Nucleus accumbens (tissue), 56 donors: Measurements from ENCODE around the gene RAP1B.

Experiments
- DNase-seq, 56 donors: peaks; one replicate each; lab custom pipeline; 2025; lab: John Stamatoyannopoulos, UW

The RAP1B gene

GRCh38 chr12:68610370-68611093 is at the start of gene RAP1B:
Gene RAP1B (plus strand): TSS chr12:68610899. CDS start chr12:68648725, 37,826 bp downstream.
- DNase-seq, result peak; percentile 30 to 93 (median 86)

- DNase-seq, result no peak
Observed at GRCh38 chr12:68561830-68562229, 48.9 kb upstream of the RAP1B start.

GRCh38 chr12:68564166-68564565 is 46.5 kb upstream of the RAP1B start:
- DNase-seq, result no peak

DNA sequence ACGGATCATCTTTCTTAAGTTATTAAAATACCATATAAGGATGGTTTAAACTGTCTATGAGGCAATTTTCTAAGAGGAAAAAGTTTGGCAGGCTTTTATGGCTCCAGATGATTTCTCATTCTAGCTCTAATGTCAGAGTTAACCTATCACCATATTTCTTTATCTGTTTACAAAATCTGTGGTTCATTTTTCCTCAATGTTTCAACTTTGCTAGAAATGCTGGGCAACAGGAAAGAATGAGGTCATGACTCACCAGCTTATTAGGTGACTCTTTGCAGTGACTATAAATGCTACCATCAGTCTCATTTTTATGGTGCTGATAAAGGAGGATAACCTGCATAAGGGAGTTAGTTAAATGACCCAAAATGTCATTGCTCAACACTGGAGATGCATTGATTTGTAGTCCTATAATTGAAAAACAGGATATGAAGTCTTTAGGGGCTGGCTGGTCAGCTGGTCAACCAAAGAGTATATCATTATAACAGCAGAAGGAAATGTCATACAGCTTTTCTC is 45.3 kb upstream of the RAP1B start:
- DNase-seq, result no peak

DNA sequence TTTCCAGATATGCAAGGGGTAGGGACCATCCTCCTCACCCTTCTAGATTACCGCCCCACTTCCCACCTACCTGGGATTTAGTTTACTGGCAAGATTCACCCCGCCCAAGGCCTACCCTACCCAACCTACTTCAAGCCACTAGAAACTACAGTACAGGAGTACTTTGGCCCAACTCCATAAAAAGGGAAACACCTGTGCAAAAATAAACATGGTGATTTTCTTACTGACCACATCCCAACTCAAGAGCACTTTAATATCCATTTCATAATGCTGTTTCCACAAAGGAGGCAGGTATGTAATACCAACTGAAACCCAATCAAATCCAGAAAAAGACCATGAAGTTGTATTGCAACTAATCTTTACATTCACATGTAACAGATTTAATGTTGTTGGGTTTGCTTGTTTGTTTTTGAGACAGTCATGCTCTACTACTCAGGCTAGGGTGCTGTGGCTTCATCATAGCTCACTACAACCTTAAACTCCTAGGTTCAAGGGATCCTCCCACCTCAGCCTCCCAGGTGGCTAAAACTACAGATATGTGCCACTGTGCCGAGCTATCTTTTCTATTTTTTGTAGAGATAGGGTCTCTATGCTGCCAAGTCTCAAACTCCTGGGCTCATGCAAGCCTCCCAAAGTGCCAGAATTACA is 41.7 kb upstream of the RAP1B start:
- no peak for DNase-seq

DNA sequence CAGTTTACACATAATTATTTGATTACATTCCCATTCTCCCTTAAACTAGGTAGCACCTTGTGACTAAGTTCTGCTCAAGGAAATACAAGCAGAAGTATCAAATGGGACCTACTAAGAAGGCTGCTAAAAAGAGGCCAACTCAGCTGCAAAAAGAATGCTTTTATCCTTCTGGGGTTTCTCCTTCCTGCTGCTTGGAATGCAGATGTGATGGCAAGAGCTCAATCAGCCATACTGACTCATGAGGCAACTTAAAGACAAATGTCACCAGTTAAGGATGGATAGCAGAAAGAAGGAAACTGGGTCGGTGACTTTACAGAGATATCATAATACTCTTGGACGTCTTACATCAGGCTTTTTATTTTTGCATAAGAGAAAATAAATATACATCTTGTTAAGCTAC is 38.0 kb upstream of the RAP1B start:
- DNase-seq, result no peak

GRCh38 chr12:68573406-68573805 is 37.3 kb upstream of the RAP1B start:
- DNase-seq, result no peak

DNA sequence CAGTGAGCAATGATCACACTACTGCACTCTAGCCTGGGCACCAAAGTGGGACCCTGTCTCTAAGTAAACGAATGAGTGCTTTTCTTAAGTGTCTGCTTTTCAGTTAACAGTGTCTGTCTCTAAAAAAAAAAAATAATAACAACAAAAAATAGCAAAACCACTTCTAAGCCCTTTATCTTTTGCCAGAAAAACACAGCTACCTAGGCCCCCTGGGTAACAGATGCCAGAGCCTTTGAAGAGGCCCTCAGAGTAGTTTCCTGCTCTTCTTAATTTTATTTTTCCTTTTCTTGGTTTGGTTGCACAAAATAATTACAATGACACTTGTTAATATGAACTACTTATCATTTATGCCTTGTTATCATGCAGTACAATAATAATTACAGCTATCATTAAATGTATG is 32.8 kb upstream of the RAP1B start:
- no peak for DNase-seq

- DNase-seq, result no peak
Observed at GRCh38 chr12:68578765-68579164, 31.9 kb upstream of the RAP1B start.

- DNase-seq, result no peak
Observed at GRCh38 chr12:68579254-68579653, 31.4 kb upstream of the RAP1B start.

- DNase-seq, result no peak
Observed at GRCh38 chr12:68580911-68581310, 29.8 kb upstream of the RAP1B start.

GRCh38 chr12:68581926-68582325 is 28.8 kb upstream of the RAP1B start:
- no peak for DNase-seq

DNA sequence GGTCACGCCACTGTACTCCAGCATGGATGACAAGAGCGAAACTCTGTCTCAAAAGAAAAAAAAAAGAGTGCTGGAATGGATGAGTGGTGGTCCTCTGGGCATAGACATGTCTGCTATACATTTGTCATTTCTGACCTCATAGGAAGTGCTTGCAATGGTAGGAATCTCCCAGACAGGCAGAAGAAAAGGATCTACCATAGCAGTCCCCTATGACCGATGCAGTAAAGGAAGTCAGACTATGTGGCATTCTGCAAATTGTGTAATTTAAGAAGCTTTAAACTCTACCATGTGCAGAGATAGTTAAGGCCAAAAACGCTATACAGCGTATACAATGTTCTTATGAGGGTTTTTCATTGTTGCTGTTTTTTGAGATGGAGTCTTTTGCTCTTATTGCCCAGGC is 24.7 kb upstream of the RAP1B start:
- DNase-seq, result no peak

- no peak for DNase-seq
Observed at GRCh38 chr12:68587448-68587873, 23.2 kb upstream of the RAP1B start.

- no peak for DNase-seq
Observed at GRCh38 chr12:68589194-68589593, 21.5 kb upstream of the RAP1B start.

DNA sequence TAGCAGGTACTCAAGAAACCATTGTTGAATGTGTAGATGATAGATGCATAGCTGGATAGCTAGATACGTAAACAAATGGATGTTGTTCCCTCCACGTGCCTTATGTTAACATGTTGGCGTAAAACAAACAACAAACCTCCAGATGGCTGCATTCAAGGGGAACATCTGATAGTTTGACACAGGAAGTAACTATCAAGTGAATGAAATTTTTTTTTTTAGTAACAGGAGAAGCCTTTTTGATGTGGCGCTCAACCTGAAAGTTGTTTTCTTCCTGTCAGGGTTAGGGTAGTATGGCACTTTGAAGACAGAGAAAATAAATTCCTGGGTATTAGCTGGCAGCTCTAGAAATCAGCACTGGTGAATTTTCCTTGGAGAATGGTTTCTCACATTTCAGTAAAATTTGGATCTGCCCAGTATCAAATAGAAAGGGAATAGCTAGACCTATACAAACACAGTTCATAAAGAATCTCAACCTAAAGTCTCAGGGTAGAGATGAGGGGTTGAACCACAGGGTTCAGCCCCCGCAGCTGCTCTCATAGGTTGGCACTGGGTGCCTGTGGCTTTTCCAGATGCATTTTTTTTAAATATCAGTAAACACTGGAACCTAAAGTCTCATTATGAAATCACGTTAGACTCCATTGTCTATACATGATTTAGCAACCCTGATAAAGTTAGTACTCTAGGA is 18.8 kb upstream of the RAP1B start:
- DNase-seq, result no peak

- no peak for DNase-seq
Observed at GRCh38 chr12:68595241-68595640, 15.5 kb upstream of the RAP1B start.

DNA sequence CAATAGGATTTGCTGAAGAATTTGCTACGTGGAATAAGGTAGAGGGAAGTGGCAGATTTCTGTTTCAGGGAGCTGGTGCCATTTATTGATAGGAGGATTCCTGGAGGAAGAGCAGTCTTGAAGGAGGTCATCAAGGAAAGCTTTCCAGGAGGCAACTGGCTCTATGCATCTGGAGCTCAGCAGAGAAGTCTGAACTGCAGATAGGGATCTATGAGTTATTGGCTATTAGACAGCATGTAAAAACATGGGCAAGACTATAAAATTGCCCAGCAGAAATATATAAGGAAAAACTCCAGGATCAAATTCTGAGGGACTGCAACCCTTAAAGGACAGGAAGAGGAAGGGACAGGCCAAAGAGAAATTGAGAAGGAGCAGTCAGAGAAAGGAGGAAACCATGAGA is 8.9 kb upstream of the RAP1B start:
- DNase-seq, result no peak

DNA sequence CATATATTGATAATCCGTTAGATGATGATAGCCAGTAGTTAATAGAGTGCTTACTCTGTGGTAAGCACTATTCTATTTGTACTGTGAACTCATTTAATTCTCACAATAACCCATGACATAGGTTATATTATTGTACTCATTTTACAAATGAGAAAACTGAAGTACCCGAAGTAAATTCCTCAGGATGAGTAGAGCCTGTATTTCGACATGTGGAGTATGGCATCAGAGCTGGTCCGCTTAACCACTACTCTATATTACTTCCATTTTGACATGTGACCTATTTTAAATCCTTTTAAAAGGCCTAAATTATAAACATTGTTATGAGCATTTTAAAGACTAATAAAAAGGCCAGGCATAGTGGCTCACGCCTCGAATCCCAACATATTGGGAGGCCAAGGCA is 8.0 kb upstream of the RAP1B start:
- DNase-seq, result no peak

DNA sequence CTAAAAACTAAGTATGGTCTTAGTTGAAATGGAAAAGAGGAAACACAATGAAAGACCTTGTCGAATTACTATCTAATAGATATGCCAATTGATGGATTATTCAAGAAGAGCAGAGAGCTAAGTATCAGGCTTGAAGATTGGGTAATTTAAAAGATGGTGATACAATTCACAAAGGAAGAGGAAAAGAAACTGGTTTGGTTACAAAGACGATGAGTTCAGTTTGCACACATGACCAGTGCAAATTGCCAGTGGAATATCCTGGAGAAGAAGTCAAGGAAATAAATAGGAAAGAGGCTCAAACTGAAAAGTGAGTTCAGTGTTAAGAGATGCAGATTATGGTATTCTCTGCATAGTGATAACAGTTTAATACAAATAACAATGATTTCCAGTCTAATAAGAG is 2.5 kb upstream of the RAP1B start:
- no peak for DNase-seq

DNA sequence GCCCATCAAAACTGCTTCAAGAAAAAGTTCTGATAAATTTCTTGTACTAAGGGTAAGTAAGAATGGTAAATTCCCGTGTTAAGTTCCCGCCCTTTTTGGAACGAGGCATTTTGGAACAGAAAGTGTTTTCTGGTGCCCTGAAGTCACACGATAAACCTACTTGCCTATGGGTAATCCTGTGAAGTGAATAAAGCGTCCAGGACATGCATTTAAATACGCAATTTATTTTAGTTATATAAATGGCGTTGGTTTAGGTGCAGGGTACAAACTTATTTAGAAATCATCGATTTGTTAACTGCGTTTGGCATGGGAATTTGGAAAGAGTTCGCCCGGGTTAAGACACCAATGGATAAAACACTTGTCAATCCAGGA is 715 bp upstream of the RAP1B start:
- peak in 1 of 56 donors; percentile 3 for DNase-seq
